ENCODE measurements around the gene TRPC4AP.
"Not testable (repeated sequence)": the region's sequence is repeated elsewhere in the genome, so short reads cannot be mapped to it uniquely, and the experiment has no call there.

Gene TRPC4AP

GRCh38 chr20:35088231-35089145 is 4.1 kb downstream of the TRPC4AP start:
- Histone ChIP-seq H3K4me1 (ENCODE audit: insufficient read depth, low read length) (peaks cover 9% of the 10 kb centered on the region), H3K36me3 (ENCODE audit: insufficient read depth, low read length) (peaks cover 20% of the 10 kb centered on the region), H2AFZ (ENCODE audit: low read depth, low read length) (no peak overlapping the region), H3K27me3 (ENCODE audit: insufficient read depth, low read length) (no peaks in the 10 kb centered on the region), H3K4me3 (ENCODE audit: low read length) (no peak overlapping the region), H3K9me3 (ENCODE audit: low read length) (no peaks in the 10 kb centered on the region)

DNA sequence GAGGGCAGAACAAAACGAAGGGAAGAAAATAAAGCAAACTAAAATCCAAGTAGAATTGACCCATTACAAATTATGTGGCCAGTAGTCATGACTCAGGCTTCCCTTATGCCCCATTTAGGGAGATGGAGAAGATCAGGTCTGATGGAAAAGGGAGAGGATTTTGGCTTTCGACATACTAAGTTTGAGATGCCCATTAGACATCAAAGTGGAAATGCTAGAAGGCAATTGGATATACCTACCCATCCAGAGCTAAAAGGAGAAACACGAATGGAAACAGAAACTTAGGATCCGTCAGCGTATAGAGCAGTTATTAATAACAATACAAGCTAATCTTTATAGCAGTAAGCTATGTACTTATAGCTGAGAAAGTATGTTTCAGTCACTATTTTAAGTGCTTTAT is 4.8 kb downstream of the TRPC4AP start:
- Histone ChIP-seq H3K9me3 (ENCODE audit: low read length) (no peaks in the 10 kb centered on the region), H3K27me3 (ENCODE audit: insufficient read depth, low read length) (no peaks in the 10 kb centered on the region), H3K4me3 (ENCODE audit: low read length) (no peak overlapping the region), H3K4me1 (ENCODE audit: insufficient read depth, low read length) (peaks cover 9% of the 10 kb centered on the region), H3K36me3 (ENCODE audit: insufficient read depth, low read length) (peaks cover 20% of the 10 kb centered on the region), H2AFZ (ENCODE audit: low read depth, low read length) (no peak overlapping the region)

DNA sequence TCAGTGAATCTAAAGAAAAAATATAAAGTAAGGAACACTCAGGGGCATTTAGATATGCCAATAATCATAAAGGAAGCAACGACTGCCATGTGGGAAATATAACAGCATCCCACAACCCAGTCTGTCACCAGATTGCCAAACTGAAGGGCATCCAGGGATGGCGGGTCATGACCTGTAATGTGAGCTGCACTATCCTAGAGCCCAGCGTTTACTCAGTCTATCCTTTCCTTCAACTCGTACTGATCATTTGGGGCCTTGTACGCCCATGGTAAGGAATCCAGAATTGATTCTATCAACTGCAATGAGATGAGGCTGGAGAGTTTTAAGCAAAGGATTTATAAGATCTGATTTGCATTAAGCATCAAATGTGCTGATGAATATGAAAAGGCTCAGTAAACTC is 5.3 kb downstream of the TRPC4AP start:
- H2AFZ ChIP-seq (ENCODE audit: low read depth, low read length) = no peak overlapping the region
- H3K27me3 ChIP-seq (ENCODE audit: insufficient read depth, low read length) = no peaks in the 10 kb centered on the region
- H3K36me3 ChIP-seq (ENCODE audit: insufficient read depth, low read length) = peaks cover 20% of the 10 kb centered on the region
- H3K9me3 ChIP-seq (ENCODE audit: low read length) = no peaks in the 10 kb centered on the region
- H3K4me3 ChIP-seq (ENCODE audit: low read length) = no peak overlapping the region
- peaks cover 9% of the 10 kb centered on the region for H3K4me1 ChIP-seq (ENCODE audit: insufficient read depth, low read length)

GRCh38 chr20:35085477-35086225 is 7.0 kb downstream of the TRPC4AP start:
- Histone ChIP-seq H3K36me3 (ENCODE audit: insufficient read depth, low read length) (peaks cover 20% of the 10 kb centered on the region), H3K4me1 (ENCODE audit: insufficient read depth, low read length) (no peaks in the 10 kb centered on the region), H3K4me3 (ENCODE audit: low read length) (no peak overlapping the region), H3K9me3 (ENCODE audit: low read length) (no peaks in the 10 kb centered on the region), H3K27me3 (ENCODE audit: insufficient read depth, low read length) (no peaks in the 10 kb centered on the region), H2AFZ (ENCODE audit: low read depth, low read length) (no peak overlapping the region)

DNA sequence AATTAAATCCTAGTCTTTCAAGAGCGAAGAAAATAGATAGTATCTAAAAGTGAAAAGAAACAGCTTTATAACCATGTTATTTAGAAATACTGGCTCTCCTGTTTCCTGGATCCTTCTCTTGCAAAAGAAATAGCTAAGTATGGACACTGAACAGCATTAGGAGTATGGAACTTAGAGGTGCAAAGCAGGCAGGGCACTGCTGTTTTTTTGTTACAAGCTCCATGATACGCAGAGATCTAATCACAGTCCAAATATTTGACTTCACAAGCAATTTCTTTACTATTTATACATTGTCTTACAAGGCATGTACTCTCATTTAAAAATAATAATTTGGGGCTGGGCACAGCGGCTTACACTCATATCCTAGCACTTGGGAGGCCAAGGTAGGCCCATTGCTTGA is 7.6 kb downstream of the TRPC4AP start:
- Histone ChIP-seq H3K27me3 (ENCODE audit: insufficient read depth, low read length) (no peaks in the 10 kb centered on the region), H3K36me3 (ENCODE audit: insufficient read depth, low read length) (peaks cover 20% of the 10 kb centered on the region), H3K4me3 (ENCODE audit: low read length) (no peak overlapping the region), H2AFZ (ENCODE audit: low read depth, low read length) (no peak overlapping the region), H3K9me3 (ENCODE audit: low read length) (peaks cover 1% of the 10 kb centered on the region), H3K4me1 (ENCODE audit: insufficient read depth, low read length) (no peaks in the 10 kb centered on the region)

DNA sequence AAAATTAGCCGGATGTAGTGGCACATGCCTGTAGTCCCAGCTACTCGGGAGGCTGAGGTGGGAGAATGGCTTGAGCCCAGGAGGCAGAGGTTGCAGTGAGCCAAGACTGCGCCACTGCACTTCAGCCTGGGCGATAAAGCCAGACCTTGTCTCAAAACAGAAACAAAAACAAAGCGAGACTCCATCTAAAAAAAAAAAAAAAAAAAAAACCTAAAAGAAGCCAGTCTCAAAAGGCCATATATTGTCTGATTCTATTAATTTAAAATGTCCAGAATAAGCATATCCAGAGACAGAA is 12.3 kb downstream of the TRPC4AP start:
- H3K36me3 ChIP-seq (ENCODE audit: insufficient read depth, low read length) = peaks cover 17% of the 10 kb centered on the region
- H3K4me3 ChIP-seq (ENCODE audit: low read length); H2AFZ ChIP-seq (ENCODE audit: low read depth, low read length); H3K4me1 ChIP-seq (ENCODE audit: insufficient read depth, low read length); H3K27me3 ChIP-seq (ENCODE audit: insufficient read depth, low read length): not testable (repeated sequence)
- H3K9me3 ChIP-seq (ENCODE audit: low read length) = peaks cover 14% of the 10 kb centered on the region

DNA sequence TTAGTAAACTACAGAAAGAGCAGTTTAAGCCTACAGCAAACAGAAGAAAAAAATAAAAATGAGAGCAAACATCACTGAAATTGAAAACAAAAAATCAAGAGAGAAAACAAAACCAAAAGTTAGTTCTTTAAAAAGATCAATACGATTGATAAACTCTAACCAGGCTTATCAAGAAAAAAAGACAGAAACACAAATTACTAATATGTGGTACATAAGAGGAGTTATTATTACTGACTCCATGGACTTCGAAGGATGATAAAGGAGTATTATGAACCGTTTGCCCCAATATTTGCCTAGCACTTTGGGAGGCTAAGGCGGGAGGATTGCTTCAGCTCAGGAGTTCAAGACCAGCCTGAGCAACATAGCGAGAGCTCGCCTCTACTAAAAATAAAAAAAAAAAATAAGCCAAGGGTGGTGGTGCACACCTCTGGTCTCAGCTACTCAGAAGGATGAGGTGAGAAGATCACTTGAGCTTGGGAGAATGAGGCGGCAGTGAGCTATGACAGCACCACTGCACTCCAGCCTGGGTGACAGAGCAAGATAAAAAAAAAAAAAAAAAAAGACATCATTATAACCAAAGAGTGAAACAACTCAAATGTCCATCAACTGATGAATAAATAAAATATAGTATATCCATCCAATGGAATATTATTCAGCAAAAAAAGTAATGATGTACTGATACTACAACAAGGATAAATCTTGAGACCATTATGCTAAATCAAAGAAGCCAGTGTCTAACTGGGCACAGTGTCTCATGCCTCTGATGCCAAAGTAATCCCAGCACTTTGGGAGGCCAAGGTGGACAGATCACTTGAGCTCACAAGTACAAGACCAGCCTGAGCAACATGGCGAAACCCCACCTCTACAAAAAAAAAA is 12.9 kb downstream of the TRPC4AP start:
- Histone ChIP-seq H3K27me3 (ENCODE audit: insufficient read depth, low read length) (no peaks in the 10 kb centered on the region), H2AFZ (ENCODE audit: low read depth, low read length) (no peak overlapping the region), H3K9me3 (ENCODE audit: low read length) (peaks cover 14% of the 10 kb centered on the region), H3K4me3 (ENCODE audit: low read length) (no peak overlapping the region), H3K4me1 (ENCODE audit: insufficient read depth, low read length) (no peaks in the 10 kb centered on the region), H3K36me3 (ENCODE audit: insufficient read depth, low read length) (peaks cover 16% of the 10 kb centered on the region)

- Histone ChIP-seq H3K36me3 (ENCODE audit: insufficient read depth, low read length) (peaks cover 16% of the 10 kb centered on the region), H3K9me3 (ENCODE audit: low read length) (peaks cover 14% of the 10 kb centered on the region), H3K4me1 (ENCODE audit: insufficient read depth, low read length) (no peaks in the 10 kb centered on the region), H3K27me3 (ENCODE audit: insufficient read depth, low read length) (no peaks in the 10 kb centered on the region), H2AFZ (ENCODE audit: low read depth, low read length) (no peak overlapping the region), H3K4me3 (ENCODE audit: low read length) (no peak overlapping the region)
Observed at GRCh38 chr20:35077872-35078271, 14.7 kb downstream of the TRPC4AP start.

- H3K4me3 ChIP-seq (ENCODE audit: low read length) = no peak overlapping the region
Observed at GRCh38 chr20:35077341-35077740, 15.3 kb downstream of the TRPC4AP start.

GRCh38 chr20:35071436-35072153 is 21.0 kb downstream of the TRPC4AP start:
- peaks cover 18% of the 10 kb centered on the region for H3K36me3 ChIP-seq (ENCODE audit: insufficient read depth, low read length)
- not testable (repeated sequence) for H3K4me1 ChIP-seq (ENCODE audit: insufficient read depth, low read length); H3K4me3 ChIP-seq (ENCODE audit: low read length); H3K9me3 ChIP-seq (ENCODE audit: low read length); H3K27me3 ChIP-seq (ENCODE audit: insufficient read depth, low read length); H2AFZ ChIP-seq (ENCODE audit: low read depth, low read length)

More at GRCh38 chr20:35077341-35077740, 15.3 kb downstream of the TRPC4AP start:
- Histone ChIP-seq H3K4me1 (ENCODE audit: insufficient read depth, low read length) (no peaks in the 10 kb centered on the region), H3K27me3 (ENCODE audit: insufficient read depth, low read length) (no peaks in the 10 kb centered on the region), H2AFZ (ENCODE audit: low read depth, low read length) (no peak overlapping the region), H3K36me3 (ENCODE audit: insufficient read depth, low read length) (peaks cover 16% of the 10 kb centered on the region), H3K9me3 (ENCODE audit: low read length) (peaks cover 14% of the 10 kb centered on the region)

DNA sequence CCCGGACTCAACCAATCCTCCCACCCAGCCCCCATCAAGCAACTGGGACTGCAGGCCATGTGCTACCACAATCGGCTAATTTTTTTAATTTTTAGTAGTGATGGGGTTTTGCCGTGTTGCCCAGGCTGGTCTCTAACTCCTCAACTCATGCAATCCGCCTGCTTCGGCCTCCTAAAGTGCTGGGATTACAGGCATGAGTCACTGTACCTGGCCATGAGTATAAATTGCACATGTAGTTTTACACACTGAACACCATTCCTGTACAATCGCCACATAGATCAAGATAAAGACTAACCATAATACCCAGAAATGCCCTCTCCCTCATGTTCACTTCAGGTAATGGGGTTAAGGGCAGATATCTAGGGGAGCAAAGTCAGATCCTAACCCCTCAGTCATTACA is 26.4 kb downstream of the TRPC4AP start:
- no peak overlapping the region for H3K4me3 ChIP-seq (ENCODE audit: low read length)
- H3K27me3 ChIP-seq (ENCODE audit: insufficient read depth, low read length) = no peaks in the 10 kb centered on the region
- H3K36me3 ChIP-seq (ENCODE audit: insufficient read depth, low read length) = peaks cover 29% of the 10 kb centered on the region
- H3K9me3 ChIP-seq (ENCODE audit: low read length) = peaks cover 2% of the 10 kb centered on the region
- H2AFZ ChIP-seq (ENCODE audit: low read depth, low read length) = no peak overlapping the region
- peaks cover 9% of the 10 kb centered on the region for H3K4me1 ChIP-seq (ENCODE audit: insufficient read depth, low read length)

DNA sequence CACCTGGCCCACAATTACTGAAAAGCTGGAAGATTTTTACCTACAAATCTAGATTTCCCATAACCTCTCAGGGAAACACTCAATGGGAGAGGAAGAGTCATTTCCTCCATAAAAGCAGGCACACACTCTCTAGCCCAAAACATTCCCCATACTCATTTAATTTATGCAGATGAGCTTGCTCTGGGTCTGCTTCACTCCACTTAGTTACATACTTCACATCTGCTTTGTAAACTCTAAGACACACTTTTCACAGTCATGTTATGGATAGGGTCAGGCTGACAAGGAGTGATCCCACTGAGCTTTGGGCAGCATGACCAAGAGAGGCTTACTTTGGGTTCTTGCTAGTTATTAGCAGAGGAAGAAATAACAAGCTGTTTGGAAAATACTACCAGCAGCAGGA is 27.4 kb downstream of the TRPC4AP start:
- Histone ChIP-seq H3K4me1 (ENCODE audit: insufficient read depth, low read length) (peaks cover 9% of the 10 kb centered on the region), H2AFZ (ENCODE audit: low read depth, low read length) (no peak overlapping the region), H3K4me3 (ENCODE audit: low read length) (no peak overlapping the region), H3K27me3 (ENCODE audit: insufficient read depth, low read length) (no peaks in the 10 kb centered on the region), H3K36me3 (ENCODE audit: insufficient read depth, low read length) (peaks cover 29% of the 10 kb centered on the region), H3K9me3 (ENCODE audit: low read length) (peaks cover 3% of the 10 kb centered on the region)

Data from neuron (in vitro differentiated cells).